Measurements from ENCODE around the gene VWA5A. TPM values are rescaled to one million over a fixed set of nuclear protein-coding genes. Genes with fewer than 3 reads are reported as not detected.

Gene VWA5A
- total and polyA plus RNA-seq, 12 donors = 1.2 to 8.8 (median 3.5) TPM

- Histone ChIP-seq H3K4me3 (no peak overlapping the region), H3K27me3 (peaks cover 0 to 75% (median 44%) of the 10 kb centered on the region in 7 donors), H3K36me3 (no peaks in the 10 kb centered on the region), H3K4me1 (peaks cover 0 to 10% (median 6%) of the 10 kb centered on the region in 9 donors), H3K27ac (no peak overlapping the region), H3K9me3 (no peaks in the 10 kb centered on the region)
- TF ChIP-seq, protein P1, sequence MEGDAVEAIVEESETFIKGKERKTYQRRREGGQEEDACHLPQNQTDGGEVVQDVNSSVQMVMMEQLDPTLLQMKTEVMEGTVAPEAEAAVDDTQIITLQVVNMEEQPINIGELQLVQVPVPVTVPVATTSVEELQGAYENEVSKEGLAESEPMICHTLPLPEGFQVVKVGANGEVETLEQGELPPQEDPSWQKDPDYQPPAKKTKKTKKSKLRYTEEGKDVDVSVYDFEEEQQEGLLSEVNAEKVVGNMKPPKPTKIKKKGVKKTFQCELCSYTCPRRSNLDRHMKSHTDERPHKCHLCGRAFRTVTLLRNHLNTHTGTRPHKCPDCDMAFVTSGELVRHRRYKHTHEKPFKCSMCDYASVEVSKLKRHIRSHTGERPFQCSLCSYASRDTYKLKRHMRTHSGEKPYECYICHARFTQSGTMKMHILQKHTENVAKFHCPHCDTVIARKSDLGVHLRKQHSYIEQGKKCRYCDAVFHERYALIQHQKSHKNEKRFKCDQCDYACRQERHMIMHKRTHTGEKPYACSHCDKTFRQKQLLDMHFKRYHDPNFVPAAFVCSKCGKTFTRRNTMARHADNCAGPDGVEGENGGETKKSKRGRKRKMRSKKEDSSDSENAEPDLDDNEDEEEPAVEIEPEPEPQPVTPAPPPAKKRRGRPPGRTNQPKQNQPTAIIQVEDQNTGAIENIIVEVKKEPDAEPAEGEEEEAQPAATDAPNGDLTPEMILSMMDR (IDR thresholded peaks at IDR 0.05) = no peak
- ATAC-seq (no peak), DNase-seq (no peak)
- intact Hi-C loops (cut with DNase I) = loop anchor here in 6 of 10 donors (2.0 to 10.0 kb wide), 4 partner anchors 77 to 515 kb away; no protein-coding TSS in a partner anchor
- 64 to 66% methylated on average over 8 of the region's 8 CpGs for WGBS, 2 donors
Measured at GRCh38 chr11:124079631-124080326, 35.5 kb upstream of the VWA5A start.

DNA sequence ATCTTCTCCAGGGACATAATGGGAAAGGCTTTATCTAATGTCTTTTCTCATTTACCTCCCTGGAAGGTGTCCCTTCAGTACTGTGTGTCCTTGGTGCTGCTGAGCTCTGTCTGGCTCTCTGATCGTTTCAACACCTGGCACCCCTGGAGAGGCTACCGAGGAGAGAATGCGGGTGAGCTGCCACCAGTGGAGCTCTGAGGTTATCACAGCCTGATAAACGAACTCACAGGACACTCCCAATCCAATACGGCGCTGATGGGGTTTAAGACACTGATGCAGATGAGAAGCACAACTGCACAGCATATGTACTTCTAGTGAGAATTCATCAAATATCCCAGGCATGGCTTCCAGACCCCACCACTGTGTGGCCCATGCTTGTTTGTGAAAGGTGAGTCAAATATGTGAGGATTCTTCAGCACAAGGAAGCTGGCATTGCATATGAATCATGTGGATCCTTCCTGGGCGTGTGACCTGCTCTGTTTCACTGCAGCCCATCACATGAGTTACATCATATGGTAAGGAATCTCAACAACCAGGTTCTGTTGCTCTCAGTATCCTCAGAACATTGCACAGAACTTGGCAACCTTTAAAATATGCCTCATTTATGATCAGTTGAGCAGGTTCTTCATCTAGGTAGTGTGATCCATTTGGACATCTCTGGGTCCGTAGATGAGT, 34.8 kb upstream of the VWA5A start:
- Histone ChIP-seq H3K36me3 (no peaks in the 10 kb centered on the region), H3K27me3 (peaks cover 0 to 74% (median 38%) of the 10 kb centered on the region in 7 donors), H3K9me3 (no peaks in the 10 kb centered on the region), H3K4me3 (no peak overlapping the region), H3K4me1 (peaks cover 0 to 10% (median 6%) of the 10 kb centered on the region in 9 donors), H3K27ac (no peak overlapping the region)
- 45 to 51% methylated on average over 8 of the region's 8 CpGs for WGBS, 2 donors
- ATAC-seq (no peak), DNase-seq (no peak)
- intact Hi-C loops (cut with DNase I) = loop anchor here in 1 of 10 donors (2.0 kb wide), 1 partner anchor 76 kb away; no protein-coding TSS in a partner anchor
- TF ChIP-seq, protein P1 (IDR thresholded peaks at IDR 0.05) = no peak

- intact Hi-C loops (cut with DNase I) = loop anchor here in 1 of 10 donors (2.0 kb wide), 1 partner anchor 75 kb away; no protein-coding TSS in a partner anchor
- TF ChIP-seq, protein P1 (IDR thresholded peaks at IDR 0.05) = no peak
- Histone ChIP-seq H3K4me1 (peaks cover 0 to 4% (median 0%) of the 10 kb centered on the region in 9 donors), H3K4me3 (no peak overlapping the region), H3K27ac (no peak overlapping the region), H3K9me3 (no peaks in the 10 kb centered on the region), H3K36me3 (no peaks in the 10 kb centered on the region), H3K27me3 (peaks cover 0 to 74% (median 29%) of the 10 kb centered on the region in 7 donors)
- whole genome bisulfite sequencing, 2 donors = 87 to 89% methylated on average over 3 of the region's 3 CpGs
- DNase-seq = no peak
- no peak for ATAC-seq
Measured at GRCh38 chr11:124081483-124081882, 33.8 kb upstream of the VWA5A start.

- Histone ChIP-seq H3K4me3 (no peak overlapping the region), H3K27ac (no peak overlapping the region), H3K4me1 (no peaks in the 10 kb centered on the region), H3K36me3 (no peaks in the 10 kb centered on the region), H3K27me3 (peaks cover 0 to 69% (median 22%) of the 10 kb centered on the region in 7 donors), H3K9me3 (no peaks in the 10 kb centered on the region)
- intact Hi-C loops (cut with DNase I) = no loop called here
- 85 to 86% methylated on average over 4 of the region's 4 CpGs for WGBS, 2 donors
- no peak for DNase-seq
- no peak for ATAC-seq
- TF ChIP-seq, protein P1 (IDR thresholded peaks at IDR 0.05) = no peak
Measured at GRCh38 chr11:124082371-124082770, 32.9 kb upstream of the VWA5A start.
